PC-3 (cell line): ENCODE measurements around the gene GLT6D1. TPM values are rescaled to one million over a fixed set of nuclear protein-coding genes. Genes with fewer than 3 reads are reported as not detected.

Experiments
- ATAC-seq: fragments of 200-7000 bp; cut with Tn5 transposase; 2 replicates; pipeline ENCODE4 v1.9.1; 2020; ENCODE audit warnings: mild to moderate bottlenecking, moderate library complexity
- BruUV-seq: library from RNA; stranded (reverse); fragments of 400-500 nt; replicated peaks from 2 replicates; lab custom pipeline; 2021; lab: Mats Ljungman, UMichigan
- CTCF ChIA-PET: fragments of 300-600 bp; sonication (Branson Sonifier 250); formaldehyde crosslinking; loops from one replicate; lab custom pipeline; 2022; ENCODE audit warnings: antibody characterized with exemption; lab: Charles Lee
- POLR2A ChIA-PET: fragments of 300-600 bp; sonication (Branson Sonifier 250); formaldehyde crosslinking; loops from one replicate; lab custom pipeline; 2022; ENCODE audit warnings: antibody characterized with exemption; ENCODE audit not compliant: unreplicated experiment; lab: Charles Lee
- DNase-seq: peaks from one replicate; pipeline ENCODE4 v3.0.0-alpha.2; 2015
- H2AFZ ChIP-seq: fragments of 300-600 bp; sonication (generic); 2 replicates; pipeline ENCODE4 v1.6.0; 2016; ENCODE audit warnings: antibody characterized with exemption, low read length
- H3F3A ChIP-seq: fragments of 300-600 bp; sonication (generic); one replicate; pipeline ENCODE4 v1.6.0; 2017; ENCODE audit warnings: antibody characterized with exemption, low read length, control low read depth, mild to moderate bottlenecking; ENCODE audit not compliant: unreplicated experiment
- H3K27ac ChIP-seq: fragments of 300-600 bp; sonication (generic); 2 replicates; pipeline ENCODE4 v1.5.1; 2016; ENCODE audit warnings: mild to moderate bottlenecking, low read length
- H3K27me3 ChIP-seq: fragments of 300-600 bp; sonication (generic); 2 replicates; pipeline ENCODE4 v1.6.1; 2016; ENCODE audit warnings: low read length, mixed read lengths
- H3K36me3 ChIP-seq: fragments of 300-600 bp; sonication (generic); 2 replicates; pipeline ENCODE4 v1.6.1; 2016; ENCODE audit warnings: low read depth, mixed run types, low read length, mixed read lengths
- H3K4me1 ChIP-seq: fragments of 300-600 bp; sonication (generic); 2 replicates; pipeline ENCODE4 v1.5.1; 2016; ENCODE audit warnings: low read length; ENCODE audit not compliant: insufficient read depth
- H3K4me2 ChIP-seq: fragments of 300-600 bp; sonication (generic); 2 replicates; pipeline ENCODE4 v1.6.0; 2016; ENCODE audit warnings: low read length
- H3K4me3 ChIP-seq: fragments of 300-600 bp; sonication (generic); 2 replicates; pipeline ENCODE4 v1.5.1; 2016; ENCODE audit warnings: mild to moderate bottlenecking, low read length, mixed read lengths
- H3K79me2 ChIP-seq: fragments of 300-600 bp; sonication (generic); 2 replicates; pipeline ENCODE4 v1.6.1; 2017; ENCODE audit warnings: low read length, mixed read lengths
- H3K9ac ChIP-seq: fragments of 300-600 bp; sonication (generic); 2 replicates; pipeline ENCODE4 v1.6.0; 2016; ENCODE audit warnings: mild to moderate bottlenecking, low read length
- H3K9me2 ChIP-seq: fragments of 300-600 bp; sonication (generic); replicated peaks from 2 replicates; pipeline ENCODE4 v1.6.1; 2016; ENCODE audit warnings: mixed run types, low read length, mixed read lengths
- H3K9me3 ChIP-seq: fragments of 300-600 bp; sonication (generic); 2 replicates; pipeline ENCODE4 v1.6.1; 2016; ENCODE audit warnings: low read length, mixed read lengths
- H4K20me1 ChIP-seq: fragments of 300-600 bp; sonication (generic); 2 replicates; pipeline ENCODE4 v1.6.1; 2016; ENCODE audit warnings: low read length, mixed read lengths
- CTCF ChIP-seq: fragments of 300-600 bp; sonication (generic); conservative IDR thresholded peaks from 2 replicates; pipeline ENCODE4 v1.5.1; 2017; ENCODE audit warnings: antibody characterized with exemption, low read depth, mild to moderate bottlenecking, low read length
- EZH2 ChIP-seq: fragments of 300-600 bp; sonication (generic); IDR thresholded peaks from one replicate; pipeline ENCODE4 v1.6.1; 2017; ENCODE audit warnings: antibody characterized with exemption, mild to moderate bottlenecking, low read length; ENCODE audit not compliant: unreplicated experiment
- EZH2phosphoT487 ChIP-seq: fragments of 300-600 bp; sonication (generic); IDR thresholded peaks from 2 replicates; pipeline ENCODE4 v1.6.1; 2018; ENCODE audit warnings: mild to moderate bottlenecking, antibody characterized with exemption, low read length, borderline replicate concordance
- intact Hi-C: fragments of 100-400 bp; cut with micrococcal nuclease; formaldehyde crosslinking; loops from 2 replicates; pipeline ENCODE4 v1.9.0; 2023
- total RNA-seq: library from RNA; depleted of rRNA; stranded (reverse); fragments of >200 nt; gene quantifications from 2 replicates; pipeline ENCODE4 v1.2.3, GENCODE V29; 2014

GLT6D1 gene
- total RNA-seq, 1 experiment from 2014 or later = not detected

GRCh38 chr9:135592625-135593024, 46.7 kb downstream of the GLT6D1 start:
- H3K36me3 ChIP-seq = no peaks in the 10 kb centered on the region
- no peak overlapping the region for H3K4me3 ChIP-seq
- POLR2A ChIA-PET = no interaction called here
- no peaks in the 10 kb centered on the region for H3K9me3 ChIP-seq
- H3K9me2 ChIP-seq = no peaks in the 10 kb centered on the region
- no peaks in the 10 kb centered on the region for H3F3A ChIP-seq
- no peaks in the 10 kb centered on the region for H3K4me1 ChIP-seq
- no peak overlapping the region for H3K9ac ChIP-seq
- CTCF ChIA-PET = no interaction called here
- intact Hi-C loops = no loop called here
- H3K79me2 ChIP-seq = no peaks in the 10 kb centered on the region
- no peak overlapping the region for H2AFZ ChIP-seq
- H4K20me1 ChIP-seq = no peaks in the 10 kb centered on the region
- DNase-seq (no peak), ATAC-seq (no peak)
- peaks cover 25% of the 10 kb centered on the region for H3K27me3 ChIP-seq
- no TSS peak for BruUV-seq
- H3K27ac ChIP-seq = no peak overlapping the region
- no peak overlapping the region for H3K4me2 ChIP-seq
- TF ChIP-seq CTCF (no peak), EZH2 (no peak), EZH2phosphoT487 (no peak)

- TF ChIP-seq CTCF (no peak), EZH2 (no peak), EZH2phosphoT487 (no peak)
- no peak overlapping the region for H3K4me3 ChIP-seq
- H3K27ac ChIP-seq = no peak overlapping the region
- DNase-seq = no peak
- peaks cover 21% of the 10 kb centered on the region for H3K27me3 ChIP-seq
- no TSS peak for BruUV-seq
- H4K20me1 ChIP-seq = no peaks in the 10 kb centered on the region
- no peaks in the 10 kb centered on the region for H3K9me2 ChIP-seq
- ChIA-PET POLR2A (no interaction called here), CTCF (no interaction called here)
- intact Hi-C loops = no loop called here
- H3K4me2 ChIP-seq = no peak overlapping the region
- H2AFZ ChIP-seq = no peak overlapping the region
- H3K9ac ChIP-seq = no peak overlapping the region
- no peaks in the 10 kb centered on the region for H3K9me3 ChIP-seq
- H3F3A ChIP-seq = no peaks in the 10 kb centered on the region
- H3K4me1 ChIP-seq = no peaks in the 10 kb centered on the region
- no peaks in the 10 kb centered on the region for H3K36me3 ChIP-seq
- H3K79me2 ChIP-seq = no peaks in the 10 kb centered on the region
- ATAC-seq = no peak
These were observed 47.1 kb downstream of the GLT6D1 start for GRCh38 chr9:135592331-135592590.

- Histone ChIP-seq H3K9me3 (no peaks in the 10 kb centered on the region), H2AFZ (no peak overlapping the region), H3K4me2 (no peak overlapping the region), H3K9ac (no peak overlapping the region), H3K27ac (no peak overlapping the region), H3F3A (no peaks in the 10 kb centered on the region), H3K27me3 (peaks cover 16% of the 10 kb centered on the region; the same call in 1 of the 2 replicates), H3K36me3 (no peaks in the 10 kb centered on the region), H4K20me1 (no peaks in the 10 kb centered on the region), H3K4me1 (no peaks in the 10 kb centered on the region), H3K79me2 (no peaks in the 10 kb centered on the region), H3K4me3 (no peak overlapping the region), H3K9me2 (no peaks in the 10 kb centered on the region)
- POLR2A ChIA-PET = no interaction called here
- ATAC-seq = no peak
- no peak for DNase-seq
- intact Hi-C loops = no loop called here
- TF ChIP-seq EZH2 (no peak), CTCF (no peak), EZH2phosphoT487 (no peak)
- no TSS peak for BruUV-seq
- CTCF ChIA-PET = no interaction called here
These were observed 47.6 kb downstream of the GLT6D1 start for GRCh38 chr9:135591506-135592330.
